HCEC 1CT (cell line): ENCODE data around the gene RASSF5.

Source experiments
- DNase-seq: peaks from one replicate; pipeline ENCODE4 v3.0.0-alpha.2; 2017

The RASSF5 gene, protein sequence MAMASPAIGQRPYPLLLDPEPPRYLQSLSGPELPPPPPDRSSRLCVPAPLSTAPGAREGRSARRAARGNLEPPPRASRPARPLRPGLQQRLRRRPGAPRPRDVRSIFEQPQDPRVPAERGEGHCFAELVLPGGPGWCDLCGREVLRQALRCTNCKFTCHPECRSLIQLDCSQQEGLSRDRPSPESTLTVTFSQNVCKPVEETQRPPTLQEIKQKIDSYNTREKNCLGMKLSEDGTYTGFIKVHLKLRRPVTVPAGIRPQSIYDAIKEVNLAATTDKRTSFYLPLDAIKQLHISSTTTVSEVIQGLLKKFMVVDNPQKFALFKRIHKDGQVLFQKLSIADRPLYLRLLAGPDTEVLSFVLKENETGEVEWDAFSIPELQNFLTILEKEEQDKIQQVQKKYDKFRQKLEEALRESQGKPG

DNA sequence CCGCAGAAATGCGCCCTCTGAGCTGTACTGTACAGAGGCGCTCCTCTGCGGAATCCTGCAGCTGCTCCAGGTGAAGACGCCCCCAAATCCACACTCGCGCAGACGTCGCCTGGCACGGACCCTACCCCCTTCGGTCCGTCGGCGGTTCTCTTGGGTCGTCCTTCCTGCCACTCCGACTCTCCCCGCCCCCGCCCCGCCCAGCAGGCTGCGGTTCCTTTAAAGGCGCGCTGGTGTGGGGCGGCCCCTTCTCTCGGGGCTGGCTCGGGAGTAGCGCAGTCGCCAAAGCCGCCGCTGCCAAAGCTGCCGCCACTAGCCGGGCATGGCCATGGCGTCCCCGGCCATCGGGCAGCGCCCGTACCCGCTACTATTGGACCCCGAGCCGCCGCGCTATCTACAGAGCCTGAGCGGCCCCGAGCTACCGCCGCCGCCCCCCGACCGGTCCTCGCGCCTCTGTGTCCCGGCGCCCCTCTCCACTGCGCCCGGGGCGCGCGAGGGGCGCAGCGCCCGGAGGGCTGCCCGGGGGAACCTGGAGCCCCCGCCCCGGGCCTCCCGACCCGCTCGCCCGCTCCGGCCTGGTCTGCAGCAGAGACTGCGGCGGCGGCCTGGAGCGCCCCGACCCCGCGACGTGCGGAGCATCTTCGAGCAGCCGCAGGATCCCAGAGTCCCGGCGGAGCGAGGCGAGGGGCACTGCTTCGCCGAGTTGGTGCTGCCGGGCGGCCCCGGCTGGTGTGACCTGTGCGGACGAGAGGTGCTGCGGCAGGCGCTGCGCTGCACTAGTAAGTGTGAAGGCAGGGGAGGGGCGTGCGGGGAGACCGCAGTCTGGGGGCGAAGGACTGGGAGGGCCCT, at the start of gene RASSF5:
Gene RASSF5 (plus strand): TSS at position 248 of the 846 bp plus-strand sequence. CDS start 72 bp downstream, at position 320.
- DNase-seq = peak; percentile 58

DNA sequence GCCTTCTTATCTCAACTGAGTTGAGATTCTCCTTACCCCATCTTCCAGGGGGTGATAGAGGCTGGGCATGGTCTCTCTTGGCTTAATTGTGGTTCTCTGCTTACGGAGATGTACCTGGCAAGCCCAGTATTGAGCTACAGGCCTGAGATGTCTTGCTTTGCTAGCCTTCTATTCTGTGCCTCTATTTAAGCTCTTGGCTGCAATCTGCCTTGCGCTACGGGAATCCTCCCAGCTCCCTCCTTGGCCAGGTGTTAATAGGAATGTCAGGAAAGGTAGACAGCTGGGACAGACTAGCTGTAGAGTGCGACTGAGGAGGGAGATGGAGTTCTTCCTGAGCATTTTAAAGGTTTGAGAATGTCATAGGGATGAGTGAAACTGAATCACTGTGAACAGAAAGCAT, 47.6 kb upstream of the RASSF5 start:
- no peak for DNase-seq

DNA sequence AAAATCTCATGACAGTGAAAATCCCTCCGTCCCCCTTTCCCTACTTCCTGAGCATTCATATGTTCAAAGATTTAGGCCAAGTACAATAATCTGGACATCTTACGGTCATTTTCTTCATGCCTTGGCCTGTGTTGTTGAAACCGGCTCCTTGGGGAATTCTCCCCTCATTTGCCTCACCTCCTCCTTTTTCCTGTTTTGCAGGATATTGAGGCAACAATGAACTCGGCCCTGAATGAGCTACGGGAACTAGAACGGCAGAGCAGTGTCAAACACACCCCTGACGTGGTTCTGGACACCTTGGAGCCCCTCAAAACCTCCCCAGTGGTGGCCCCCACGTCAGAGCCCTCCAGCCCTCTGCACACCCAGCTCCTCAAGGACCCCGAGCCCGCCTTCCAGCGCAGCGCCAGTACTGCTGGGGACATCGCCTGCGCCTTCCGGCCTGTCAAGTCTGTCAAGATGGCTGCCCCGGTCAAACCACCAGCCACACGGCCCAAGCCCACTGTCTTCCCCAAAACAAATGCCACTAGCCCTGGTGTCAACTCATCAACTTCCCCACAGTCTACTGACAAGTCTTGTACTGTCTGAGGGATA, 46.4 kb upstream of the RASSF5 start:
- DNase-seq = no peak

- peak; percentile 56 for DNase-seq
Observed at GRCh38 chr1:206461602-206462455, 45.5 kb upstream of the RASSF5 start.

DNA sequence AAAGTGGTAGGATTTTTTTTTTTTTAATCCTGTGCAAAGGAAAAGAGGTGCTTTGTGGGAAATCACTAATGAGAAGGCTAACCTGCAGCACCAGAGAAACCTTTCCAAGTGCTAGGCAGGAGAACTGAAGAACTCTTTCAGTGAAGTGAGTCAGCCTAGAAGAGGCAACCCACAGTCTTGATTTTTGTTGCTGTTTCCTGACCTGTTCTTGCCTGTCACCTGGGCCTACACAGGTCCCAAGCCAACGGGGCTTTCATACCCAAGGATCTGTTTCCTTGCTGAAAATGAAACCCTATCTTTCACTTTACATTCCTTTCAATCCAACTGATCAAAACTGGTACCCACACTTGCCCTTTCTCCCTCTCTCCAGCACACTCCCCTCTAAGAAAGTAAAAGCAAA, 44.2 kb upstream of the RASSF5 start:
- no peak for DNase-seq

DNA sequence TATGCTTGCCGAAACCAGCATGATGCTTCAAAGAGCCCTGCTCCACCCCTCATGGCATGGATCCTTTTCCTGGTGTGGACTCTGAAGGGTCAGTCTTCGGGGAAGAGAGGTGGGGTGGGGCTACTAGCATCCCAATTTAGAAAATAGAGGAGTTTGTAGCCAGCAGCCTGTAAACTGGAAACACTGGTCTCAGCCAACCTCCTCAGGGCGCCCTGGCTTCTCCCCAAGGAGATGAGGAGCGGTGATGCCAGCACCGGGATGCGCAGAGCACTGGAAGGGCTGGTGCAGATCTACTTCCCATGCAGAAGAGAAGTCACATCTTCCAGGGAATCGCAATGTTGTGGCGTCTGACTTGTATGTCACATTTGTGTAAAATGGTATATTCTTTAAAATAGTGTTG, 43.4 kb upstream of the RASSF5 start:
- no peak for DNase-seq

DNA sequence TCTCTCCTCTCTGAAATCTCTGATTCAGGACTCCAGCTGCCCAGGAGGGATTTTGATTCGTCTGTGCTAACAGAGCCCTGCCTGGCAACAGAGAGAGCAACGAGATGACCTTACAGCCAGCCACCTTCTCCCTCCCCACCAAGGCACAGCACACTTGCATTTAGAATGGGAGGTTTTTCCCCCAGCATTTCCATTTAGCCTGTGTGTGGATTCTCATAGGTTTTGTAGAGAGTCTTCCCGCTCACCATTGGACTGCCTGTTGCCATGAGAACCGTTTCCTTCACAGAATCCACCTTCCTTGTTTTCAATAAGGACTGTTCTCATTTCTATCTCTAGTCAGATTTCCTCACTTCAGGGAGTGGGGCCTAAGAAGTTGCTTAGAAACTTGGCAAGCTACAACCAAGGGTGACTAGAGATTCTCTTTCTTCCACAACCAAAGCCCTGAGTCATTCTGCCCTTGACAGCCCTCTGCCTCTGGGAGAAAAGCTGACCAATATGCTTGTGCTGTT, 42.8 kb upstream of the RASSF5 start:
- peak; percentile 77 for DNase-seq

- no peak for DNase-seq
Observed at GRCh38 chr1:206465951-206466350, 41.4 kb upstream of the RASSF5 start.

GRCh38 chr1:206466840-206467649, 40.3 kb upstream of the RASSF5 start:
- DNase-seq = no peak

DNA sequence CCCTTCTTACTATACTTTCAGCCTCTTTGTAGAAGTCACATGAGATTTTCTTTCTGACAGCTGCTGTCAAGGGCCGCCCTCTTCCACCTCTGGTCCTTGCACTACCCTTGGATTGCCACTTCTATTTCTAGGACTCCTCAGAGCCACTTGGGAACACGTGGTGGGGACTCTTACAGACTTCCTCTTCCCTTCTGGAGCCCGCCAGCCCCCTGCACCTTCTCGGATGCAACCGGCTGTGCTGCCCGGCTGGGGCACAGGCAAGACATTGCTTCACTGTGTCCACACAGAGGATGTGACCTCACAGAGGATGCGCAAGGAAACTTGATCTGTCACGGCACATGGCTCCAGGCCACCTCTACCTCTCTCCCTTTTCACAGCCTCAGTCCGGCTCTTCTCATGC, 39.4 kb upstream of the RASSF5 start:
- DNase-seq = peak; percentile 24

DNA sequence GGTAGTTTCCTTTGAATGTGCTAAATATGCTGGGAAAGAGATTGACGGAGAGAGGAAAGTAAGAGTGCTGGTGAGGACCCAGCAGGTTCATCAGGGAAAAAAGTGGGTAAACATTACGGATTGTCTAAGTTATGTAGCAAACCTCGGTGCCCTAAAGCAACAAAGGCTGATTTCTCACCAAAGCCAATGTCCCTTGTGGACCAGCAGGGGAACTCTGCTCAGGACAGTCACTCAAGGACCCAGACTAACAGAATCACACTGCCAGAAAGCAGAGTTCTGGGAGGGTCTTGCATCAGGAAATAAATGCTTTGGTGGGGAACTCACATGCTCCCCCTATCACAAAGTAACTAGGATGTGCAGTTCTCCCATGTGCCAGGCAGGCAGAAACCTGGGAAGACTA, 38.8 kb upstream of the RASSF5 start:
- no peak for DNase-seq

GRCh38 chr1:206469411-206469932, 37.9 kb upstream of the RASSF5 start:
- no peak for DNase-seq

DNA sequence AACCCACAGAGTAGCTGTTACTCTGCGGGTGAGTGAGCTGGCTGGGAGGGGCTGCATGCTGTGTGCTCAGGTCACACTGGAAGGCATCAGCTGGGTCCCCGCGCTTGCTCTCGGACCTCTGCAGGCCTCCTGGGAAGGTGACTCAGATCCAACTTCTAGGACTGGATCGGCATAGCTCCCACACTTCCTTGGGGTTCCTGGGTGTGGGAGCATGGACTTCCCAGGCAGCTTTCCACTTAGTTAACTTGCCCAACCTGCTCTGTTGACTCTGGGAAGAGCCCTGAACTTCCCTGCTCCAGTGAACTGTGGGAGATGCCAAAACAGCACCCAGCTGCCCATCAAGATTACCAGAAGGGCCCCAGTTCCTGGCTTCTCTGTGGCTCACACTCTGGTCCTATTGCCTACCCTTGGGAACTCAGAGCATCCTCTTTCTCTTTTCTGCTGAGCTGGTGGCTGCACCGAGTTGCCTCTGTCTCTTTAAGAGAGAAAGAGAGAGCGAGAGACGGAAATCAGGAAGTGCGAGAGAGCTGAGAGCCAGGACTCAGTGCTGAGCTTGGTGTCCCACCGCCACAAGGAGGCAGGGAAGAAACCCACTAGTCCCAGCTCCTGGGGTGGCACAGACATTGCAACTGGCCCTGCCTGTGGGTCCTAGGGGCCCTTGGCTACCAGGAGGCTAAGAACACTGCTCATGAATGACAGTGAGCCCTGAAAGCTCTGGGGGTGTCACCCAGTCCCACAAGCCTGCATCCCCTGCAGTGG, 37.2 kb upstream of the RASSF5 start, which contains the start of gene IKBKE:
Gene IKBKE (plus strand): TSS at position 544 of the 759 bp plus-strand sequence. CDS start 2,752 bp downstream, outside the sequence.
- DNase-seq = peak; percentile 80

GRCh38 chr1:206470692-206471414, 36.5 kb upstream of the RASSF5 start:
- DNase-seq = peak; percentile 68

- no peak for DNase-seq
Observed at GRCh38 chr1:206471415-206471801, 35.9 kb upstream of the RASSF5 start.

DNA sequence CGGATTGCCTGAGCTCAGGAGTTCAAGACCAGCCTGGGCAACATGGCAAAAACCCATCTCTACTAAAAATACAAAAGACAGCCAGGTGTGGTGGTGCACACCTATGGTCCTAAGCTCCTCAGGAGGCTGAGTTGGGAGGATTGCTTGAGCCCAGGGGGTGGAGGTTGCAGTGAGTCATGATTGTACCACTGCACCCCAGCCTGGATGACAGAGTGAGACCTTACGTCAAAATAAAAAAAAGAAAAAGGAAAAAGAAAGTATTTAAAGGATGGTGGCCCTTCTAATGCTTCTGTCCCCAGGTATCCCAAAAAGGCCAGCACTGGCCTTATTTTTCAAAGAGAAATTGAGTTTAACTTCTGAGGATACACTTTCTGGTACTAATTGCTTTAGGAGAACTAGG, 35.3 kb upstream of the RASSF5 start:
- no peak for DNase-seq

- peak; percentile 81 for DNase-seq
Observed at GRCh38 chr1:206472454-206472853, 34.9 kb upstream of the RASSF5 start.

- DNase-seq = no peak
Observed at GRCh38 chr1:206472886-206473285, 34.4 kb upstream of the RASSF5 start.

- no peak for DNase-seq
Observed at GRCh38 chr1:206476058-206476457, 31.3 kb upstream of the RASSF5 start.

DNA sequence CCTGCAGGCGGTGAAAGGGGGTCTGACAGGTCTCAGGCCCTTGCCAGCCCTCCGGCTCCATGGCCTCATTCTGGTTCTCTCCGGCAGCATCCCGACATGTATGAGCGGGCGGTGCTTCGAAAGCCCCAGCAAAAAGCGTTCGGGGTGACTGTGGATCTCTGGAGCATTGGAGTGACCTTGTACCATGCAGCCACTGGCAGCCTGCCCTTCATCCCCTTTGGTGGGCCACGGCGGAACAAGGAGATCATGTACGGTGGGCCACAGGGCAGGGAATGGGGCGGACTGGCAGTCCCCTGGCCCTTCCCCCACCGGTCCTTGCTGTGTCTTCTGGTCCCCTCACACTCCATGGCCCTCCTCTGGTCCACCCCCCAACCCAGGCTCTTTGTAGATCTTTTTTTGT, 30.7 kb upstream of the RASSF5 start:
- no peak for DNase-seq
